B cell (primary cell): ENCODE results near the gene CREBBP.
"Not testable (repeated sequence)": the region's sequence is repeated elsewhere in the genome, so short reads cannot be mapped to it uniquely, and the experiment has no call there.

ENCODE experiments used
- CTCF ChIP-seq: fragments of 200-600 bp; IDR thresholded peaks from one replicate; pipeline ENCODE4 v1.8.0; 2022; ENCODE audit warnings: antibody characterized with exemption, mild to moderate bottlenecking
- EZH2 ChIP-seq: IDR thresholded peaks from 2 replicates; pipeline ENCODE4 v1.6.1; 2012; ENCODE audit warnings: borderline replicate concordance, low read depth, mild to moderate bottlenecking, moderate library complexity, low read length; ENCODE audit not compliant: insufficient read depth, poor library complexity, severe bottlenecking

GRCh38 chr16:3911741-3912140 lies 31.2 kb upstream of the CREBBP start:
- TF ChIP-seq CTCF, EZH2: not testable (repeated sequence)
